Measurements from ENCODE around the gene WBP1.

Gene WBP1

GRCh38 chr2:74507926-74508520 lies 49.8 kb downstream of the WBP1 start:
- TF ChIP-seq CTCF (IDR thresholded peaks at IDR 0.05; ENCODE audit: low read length) = no peak
- H4K20me1 ChIP-seq (ENCODE audit: insufficient read depth, low read length) = no peaks in the 10 kb centered on the region
- peaks cover 3% of the 10 kb centered on the region; the same call in 1 of the 2 replicates for H3K27me3 ChIP-seq (ENCODE audit: insufficient read depth, low read length)
- H3K9me3 ChIP-seq (ENCODE audit: low read length) = no peaks in the 10 kb centered on the region
- H2AFZ ChIP-seq (ENCODE audit: low read length) = peak overlapping the region; percentile 39; the same call in 1 of the 2 replicates
- peaks cover 30% of the 10 kb centered on the region for H3K4me1 ChIP-seq (ENCODE audit: insufficient read depth, low read length, severe bottlenecking)
- peaks cover 17% of the 10 kb centered on the region for H3K36me3 ChIP-seq (ENCODE audit: insufficient read depth, low read length)
- no peaks in the 10 kb centered on the region for H3F3A ChIP-seq (ENCODE audit: insufficient read depth, low read length)
- H3K9ac ChIP-seq (ENCODE audit: low read length) = peak overlapping the region; percentile 90
- H3K4me3 ChIP-seq (ENCODE audit: low read depth, low read length, poor library complexity, severe bottlenecking) = peak overlapping the region; percentile 86
- peak overlapping the region; percentile 95 for H3K27ac ChIP-seq (ENCODE audit: low read depth, low read length, poor library complexity, severe bottlenecking)
- H3K79me2 ChIP-seq (ENCODE audit: insufficient read depth, low read length) = no peaks in the 10 kb centered on the region
- H3K9me2 ChIP-seq (ENCODE audit: low read depth, low read length) = no peaks in the 10 kb centered on the region
- peak overlapping the region; percentile 95 for H3K4me2 ChIP-seq (ENCODE audit: low read length)

- H3K79me2 ChIP-seq (ENCODE audit: insufficient read depth, low read length) = no peaks in the 10 kb centered on the region
- no peak overlapping the region for H3K9ac ChIP-seq (ENCODE audit: low read length)
- no peak overlapping the region for H3K27ac ChIP-seq (ENCODE audit: low read depth, low read length, poor library complexity, severe bottlenecking)
- no peaks in the 10 kb centered on the region for H3K9me3 ChIP-seq (ENCODE audit: low read length)
- no peaks in the 10 kb centered on the region for H3F3A ChIP-seq (ENCODE audit: insufficient read depth, low read length)
- no peak overlapping the region for H3K4me3 ChIP-seq (ENCODE audit: low read depth, low read length, poor library complexity, severe bottlenecking)
- H3K9me2 ChIP-seq (ENCODE audit: low read depth, low read length) = no peaks in the 10 kb centered on the region
- peaks cover 4% of the 10 kb centered on the region; the same call in 1 of the 2 replicates for H3K27me3 ChIP-seq (ENCODE audit: insufficient read depth, low read length)
- peaks cover 9% of the 10 kb centered on the region for H3K36me3 ChIP-seq (ENCODE audit: insufficient read depth, low read length)
- no peaks in the 10 kb centered on the region for H4K20me1 ChIP-seq (ENCODE audit: insufficient read depth, low read length)
- TF ChIP-seq EZH2 (IDR thresholded peaks at IDR 0.05; ENCODE audit: borderline replicate concordance, low read length) (no peak), CTCF (IDR thresholded peaks at IDR 0.05; ENCODE audit: low read length) (no peak)
- H2AFZ ChIP-seq (ENCODE audit: low read length) = no peak overlapping the region
- H3K4me2 ChIP-seq (ENCODE audit: low read length) = no peak overlapping the region
- peaks cover 23% of the 10 kb centered on the region for H3K4me1 ChIP-seq (ENCODE audit: insufficient read depth, low read length, severe bottlenecking)
Measured at GRCh38 chr2:74510272-74510671, 52.0 kb downstream of the WBP1 start.

Data from OCI-LY1 (cell line).